K562 (cell line): Measurements from ENCODE around the gene MAN1B1. TPM values are rescaled to one million over a fixed set of nuclear protein-coding genes. Genes with fewer than 3 reads are reported as not detected.
A peak's percentile ranks its signal among the peaks of the same experiment; 100 is the strongest.

Source experiments
- ARID3B ChIP-seq: fragments of 250-450 bp; sonication (Bioruptor Pico); IDR thresholded peaks from 2 replicates; pipeline ENCODE4 v1.4.0; 2020; ENCODE audit warnings: borderline replicate concordance
- BHLHE40 ChIP-seq: IDR thresholded peaks from 2 replicates; pipeline ENCODE4 v1.6.1; 2011; ENCODE audit warnings: low read length, improper control_type of control experiment
- CHCHD3 ChIP-seq: fragments of 250-450 bp; sonication (Bioruptor Pico); IDR thresholded peaks from 2 replicates; pipeline ENCODE4 v2.1.2; 2022; ENCODE audit warnings: mild to moderate bottlenecking
- CTBP1 ChIP-seq: fragments of 450-650 bp; IDR thresholded peaks from 2 replicates; pipeline ENCODE4 v1.6.1; 2016; ENCODE audit warnings: borderline replicate concordance
- EP400 ChIP-seq: fragments of 450-650 bp; IDR thresholded peaks from 2 replicates; pipeline ENCODE4 v1.6.1; 2017; ENCODE audit warnings: antibody characterized with exemption, mild to moderate bottlenecking, moderate library complexity
- FOXK2 ChIP-seq, 2 experiments: fragments of 450-650 bp; IDR thresholded peaks in 1 of 2; conservative IDR thresholded peaks in 1 of 2; 2 replicates each; pipeline ENCODE4 v1.6.1; 2016; ENCODE audit warnings: low read depth in 2 of 2, mild to moderate bottlenecking in 1 of 2
- LEF1 ChIP-seq: fragments of 450-650 bp; IDR thresholded peaks from 2 replicates; pipeline ENCODE4 v1.6.1; 2016; ENCODE audit warnings: mild to moderate bottlenecking
- MAZ ChIP-seq, 2 experiments: fragments of 450-650 bp in 1 of 2; sonication (generic) in 1 of 2; formaldehyde crosslinking; IDR thresholded peaks in 1 of 2; conservative IDR thresholded peaks in 1 of 2; 2 replicates each; pipeline versions ENCODE4 v1.4.0 to v1.5.0; 2020; ENCODE audit warnings: mild to moderate bottlenecking in 1 of 2, missing genetic modification reagents in 1 of 2
- MECOM ChIP-seq: fragments of 250-450 bp; sonication (Bioruptor Pico); IDR thresholded peaks from 2 replicates; pipeline ENCODE4 v1.8.0; 2022; ENCODE audit warnings: inconsistent platforms
- PBX2 ChIP-seq, 2 experiments: IDR thresholded peaks in 1 of 2; conservative IDR thresholded peaks in 1 of 2; 2 replicates each; pipeline ENCODE4 v1.6.1; 2016; ENCODE audit warnings: low read depth in 2 of 2, mild to moderate bottlenecking in 1 of 2, missing compliant biosample characterization in 1 of 2, missing genetic modification characterization in 1 of 2, moderate library complexity in 1 of 2
- PHF20 ChIP-seq: fragments of 450-650 bp; IDR thresholded peaks from 2 replicates; pipeline ENCODE4 v1.6.1; 2018; ENCODE audit not compliant: partially characterized antibody
- U2AF1 ChIP-seq: fragments of 200-400 bp; formaldehyde crosslinking; optimal IDR thresholded peaks from 2 replicates; pipeline ENCODE3; 2017; ENCODE audit warnings: mild to moderate bottlenecking, low read depth, low read length, moderate library complexity
- WHSC1 ChIP-seq: IDR thresholded peaks from one replicate; pipeline ENCODE4 v1.6.1; 2012; ENCODE audit warnings: low read length, control low read depth, inconsistent platforms
- XRCC5 ChIP-seq: fragments of 200-400 bp; formaldehyde crosslinking; IDR thresholded peaks from 2 replicates; pipeline ENCODE4 v1.6.1; 2017; ENCODE audit warnings: low read depth, mild to moderate bottlenecking, low read length
- ZBTB1 ChIP-seq: sonication (generic); formaldehyde crosslinking; IDR thresholded peaks from 2 replicates; pipeline ENCODE4 v1.8.1; 2023; ENCODE audit warnings: missing genetic modification reagents, low read depth, mild to moderate bottlenecking, borderline replicate concordance
- ZNF407 ChIP-seq: fragments of 450-650 bp; IDR thresholded peaks from 2 replicates; pipeline ENCODE4 v1.6.1; 2016; ENCODE audit warnings: low read depth
- polyA plus RNA-seq, 8 experiments: library from polyadenylated mRNA; depleted of rRNA in 4 of 8; stranded (reverse) in 5 of 8; unstranded in 3 of 8; fragments of >200 nt; fragmentation: Nextera tagmentation in 2 of 8; fragmentation: Illumina TruSeq in 1 of 8; extraction: Ambion mirVana in 2 of 8; extraction: Trizol in 1 of 8; gene quantifications; 2 replicates each; pipeline versions ENCODE4 v1.2.1 to v1.2.3, GENCODE V29; 2011 to 2014; ENCODE audit warnings: inconsistent platforms in 1 of 8, missing spikeins in 1 of 8
- total RNA-seq, 7 experiments: library from RNA; depleted of rRNA in 6 of 7; stranded (reverse); fragments of >200 nt in 6 of 7; fragmentation: Illumina TruSeq in 2 of 7; extraction: Trizol in 2 of 7; gene quantifications; 2 replicates each; pipeline versions ENCODE4 v1.2.1 to v1.2.3, GENCODE V29; 2011 to 2021; ENCODE audit warnings: low replicate concordance in 1 of 7

The MAN1B1 gene
- total and polyA plus RNA-seq, 9 of the 15 experiments (the other 6 are each of a cell fraction or from before 2014, with no cell fraction given): 0.55 to 36.6 (median 27.3) TPM

- TF ChIP-seq ARID3B (CRISPR knock-in tag) (peak; percentile 98), PBX2 (CRISPR knock-in tag; IDR thresholded peaks at IDR 0.05; ENCODE audit: low read depth) (no peak), PBX2 (tag; conservative IDR thresholded peaks at IDR 0.05; ENCODE audit: low read depth) (peak; percentile 67), MAZ (CRISPR knock-in tag; conservative IDR thresholded peaks at IDR 0.05 in 1 of 2, IDR thresholded peaks at IDR 0.05 in 1 of 2) (peak in 1 of 2 experiments; percentile 98; a peak in 2 of 4 replicates), XRCC5 (no peak), MECOM (peak; percentile 98), LEF1 (no peak), FOXK2 (conservative IDR thresholded peaks at IDR 0.05 in 1 of 2, IDR thresholded peaks at IDR 0.05 in 1 of 2; ENCODE audit: low read depth in 2 of 2) (no peak), CTBP1 (no peak), ZBTB1 (no peak), CHCHD3 (no peak), EP400 (no peak), PHF20 (no peak), BHLHE40 (0 out of 2 replicates have a peak, but pooled peaks have one; percentile 11), WHSC1 (no peak), ZNF407 (no peak), U2AF1 (no peak)
Observed at GRCh38 chr9:137074657-137075274, 12.0 kb upstream of the MAN1B1 start (continued).
